Uterus (tissue), 2 donors: ENCODE data around the gene NECAB2.

Experiments used
- CTCF ChIP-seq, 4 experiments: fragments of 200-600 bp in 2 of 4; fragments of 450-650 bp in 2 of 4; sonication (generic) in 2 of 4; IDR thresholded peaks; one replicate each; pipeline ENCODE4 v1.5.1; 2016 to 2019; ENCODE audit warnings: antibody characterized with exemption in 4 of 4, mild to moderate bottlenecking in 2 of 4, moderate library complexity in 1 of 4
- POLR2A ChIP-seq, 2 donors: fragments of 450-650 bp; IDR thresholded peaks; one replicate each; pipeline ENCODE4 v1.6.1; 2016; ENCODE audit warnings: antibody characterized with exemption in 2 of 2, mild to moderate bottlenecking in 1 of 2, moderate library complexity in 1 of 2

- no peak for TF ChIP-seq CTCF (IDR thresholded peaks at IDR 0.05)
- no peak for TF ChIP-seq POLR2A (IDR thresholded peaks at IDR 0.05)
Observed at GRCh38 chr16:83963277-83964119, 4.5 kb upstream of the NECAB2 start.
